B cell (primary cell): ENCODE results near the gene NETO2. TPM values are rescaled to one million over a fixed set of nuclear protein-coding genes. Genes with fewer than 3 reads are reported as not detected.

ENCODE experiments used
- ATAC-seq: fragments of 200-7000 bp; cut with Tn5 transposase; one replicate; pipeline ENCODE4 v1.10.0; 2021; ENCODE audit warnings: low read depth, mild to moderate bottlenecking, moderate number of reproducible peaks, moderate library complexity
- CTCF ChIA-PET: fragments of 350-600 bp; sonication (Branson Sonifier 250); formaldehyde crosslinking; loops from one replicate; lab custom pipeline; 2021; ENCODE audit warnings: antibody characterized with exemption, inconsistent platforms; lab: Charles Lee
- POLR2A ChIA-PET: fragments of 350-600 bp; sonication (Branson Sonifier 250); formaldehyde crosslinking; loops from one replicate; lab custom pipeline; 2021; ENCODE audit warnings: antibody characterized with exemption; lab: Charles Lee
- DNase-seq: peaks from one replicate; pipeline ENCODE4 v3.0.0; 2013
- H2AFZ ChIP-seq: 2 replicates; pipeline ENCODE4 v1.6.1; 2012; ENCODE audit warnings: mild to moderate bottlenecking, low read depth, low read length; ENCODE audit not compliant: insufficient read depth, poor library complexity, severe bottlenecking
- H3K27ac ChIP-seq, 2 donors: 1 replicate in 1 of 2; 2 replicates in 1 of 2; pipeline ENCODE4 v1.5.1; 2012 to 2013; ENCODE audit warnings: low read length in 2 of 2, mild to moderate bottlenecking in 2 of 2, moderate library complexity in 1 of 2
- H3K27me3 ChIP-seq, 4 experiments: fragments of 200-600 bp in 1 of 4; sonication (generic) in 1 of 4; replicated peaks in 1 of 4; 1 replicate in 2 of 4; 2 replicates in 2 of 4; pipeline versions ENCODE4 v1.6.1 to v1.7.0; 2013 to 2016; ENCODE audit warnings: low read length in 3 of 4, mild to moderate bottlenecking in 2 of 4, mixed read lengths in 1 of 4, moderate library complexity in 1 of 4; ENCODE audit not compliant: insufficient read depth in 4 of 4, control insufficient read depth in 3 of 4; ENCODE audit errors: control extremely low read depth in 1 of 4
- H3K36me3 ChIP-seq, 2 experiments: replicated peaks in 1 of 2; 1 replicate in 1 of 2; 2 replicates in 1 of 2; pipeline versions ENCODE4 v1.6.1 to v1.7.1; 2013; ENCODE audit warnings: low read length in 1 of 2; ENCODE audit not compliant: insufficient read depth in 2 of 2, control insufficient read depth in 1 of 2; ENCODE audit errors: control extremely low read depth in 1 of 2, extremely low read depth in 1 of 2
- H3K4me1 ChIP-seq, 2 donors: fragments of 200-600 bp in 1 of 2; sonication (generic) in 1 of 2; 1 replicate in 1 of 2; 2 replicates in 1 of 2; pipeline versions ENCODE4 v1.5.1 to v1.6.1; 2013 to 2017; ENCODE audit warnings: low read length in 2 of 2; ENCODE audit not compliant: control insufficient read depth in 2 of 2, insufficient read depth in 2 of 2
- H3K4me2 ChIP-seq: replicated peaks from 2 replicates; pipeline ENCODE3; 2012; ENCODE audit warnings: mild to moderate bottlenecking, low read depth, low read length; ENCODE audit not compliant: poor library complexity, severe bottlenecking
- H3K4me3 ChIP-seq, 5 experiments: fragments of 200-600 bp in 1 of 5; sonication (generic) in 1 of 5; 1 replicate in 3 of 5; 2 replicates in 2 of 5; pipeline versions ENCODE4 v1.5.1 to v1.7.0; 2011 to 2016; ENCODE audit warnings: low read length in 4 of 5, mild to moderate bottlenecking in 4 of 5, low read depth in 2 of 5, control low read depth in 1 of 5, moderate library complexity in 1 of 5; ENCODE audit not compliant: insufficient read depth in 1 of 5; ENCODE audit errors: control extremely low read depth in 1 of 5, extremely low read depth in 1 of 5
- H3K79me2 ChIP-seq: fragments of 200-600 bp; sonication (generic); one replicate; pipeline ENCODE4 v1.6.0; 2016; ENCODE audit warnings: low read length; ENCODE audit not compliant: control insufficient read depth, insufficient read depth
- H3K9ac ChIP-seq: fragments of 200-600 bp; sonication (generic); 2 replicates; pipeline ENCODE4 v1.6.1; 2017; ENCODE audit warnings: mild to moderate bottlenecking, low read length, moderate library complexity
- H3K9me3 ChIP-seq, 3 donors: one replicate each; pipeline versions ENCODE4 v1.6.1 to v1.7.1; 2013; ENCODE audit warnings: low read length in 2 of 3; ENCODE audit not compliant: control insufficient read depth in 2 of 3, insufficient read depth in 1 of 3; ENCODE audit errors: control extremely low read depth in 1 of 3
- H4K20me1 ChIP-seq: 2 replicates; pipeline ENCODE4 v1.6.0; 2012; ENCODE audit warnings: mild to moderate bottlenecking, low read length; ENCODE audit not compliant: insufficient read depth, control insufficient read depth, poor library complexity, severe bottlenecking
- H3K27ac Mint-ChIP-seq: one replicate; pipeline ENCODE4 v1.8.0; 2021; ENCODE audit warnings: mixed read lengths
- H3K27me3 Mint-ChIP-seq: one replicate; pipeline ENCODE4 v1.8.0; 2021; ENCODE audit warnings: mixed read lengths
- H3K4me1 Mint-ChIP-seq: one replicate; pipeline ENCODE4 v1.8.0; 2021; ENCODE audit warnings: mixed read lengths
- H3K4me3 Mint-ChIP-seq: one replicate; pipeline ENCODE4 v1.8.0; 2021; ENCODE audit warnings: mixed read lengths
- H3K9me3 Mint-ChIP-seq: one replicate; pipeline ENCODE4 v1.8.0; 2022; ENCODE audit warnings: mixed read lengths; ENCODE audit not compliant: insufficient read depth
- EZH2 ChIP-seq: IDR thresholded peaks from 2 replicates; pipeline ENCODE4 v1.6.1; 2012; ENCODE audit warnings: borderline replicate concordance, low read depth, mild to moderate bottlenecking, moderate library complexity, low read length; ENCODE audit not compliant: insufficient read depth, poor library complexity, severe bottlenecking
- WGBS: methylation state at CpG from one replicate; pipeline ENCODE4 v1.1.5; 2013; ENCODE audit warnings: missing lambda C conversion rate; ENCODE audit not compliant: insufficient coverage; 5-methylcytosine and 5-hydroxymethylcytosine counted together
- intact Hi-C: fragments of 100-400 bp; cut with micrococcal nuclease; formaldehyde crosslinking; loops from one replicate; pipeline ENCODE4 v1.10.0; 2022
- polyA plus RNA-seq: library from polyadenylated mRNA; depleted of rRNA; stranded (reverse); fragments of >200 nt; gene quantifications from 2 replicates; pipeline ENCODE4 v1.2.3, GENCODE V29; 2012
- total RNA-seq, 2 donors: library from RNA; stranded (reverse); fragments of 120-200 nt in 1 of 2; gene quantifications; 1 replicate in 1 of 2; 2 replicates in 1 of 2; pipeline versions ENCODE4 v1.2.3 to v1.2.4, GENCODE V29; 2013 to 2022
- TF ChIP-seq, protein P1 (sequence below): fragments of 200-600 bp; IDR thresholded peaks from one replicate; pipeline ENCODE4 v1.8.0; 2022; ENCODE audit warnings: antibody characterized with exemption, mild to moderate bottlenecking

The NETO2 gene
- total and polyA plus RNA-seq, 2 donors (not counting 1 experiment from before 2014, with no cell fraction given), result 1.9 to 4.2 TPM

DNA sequence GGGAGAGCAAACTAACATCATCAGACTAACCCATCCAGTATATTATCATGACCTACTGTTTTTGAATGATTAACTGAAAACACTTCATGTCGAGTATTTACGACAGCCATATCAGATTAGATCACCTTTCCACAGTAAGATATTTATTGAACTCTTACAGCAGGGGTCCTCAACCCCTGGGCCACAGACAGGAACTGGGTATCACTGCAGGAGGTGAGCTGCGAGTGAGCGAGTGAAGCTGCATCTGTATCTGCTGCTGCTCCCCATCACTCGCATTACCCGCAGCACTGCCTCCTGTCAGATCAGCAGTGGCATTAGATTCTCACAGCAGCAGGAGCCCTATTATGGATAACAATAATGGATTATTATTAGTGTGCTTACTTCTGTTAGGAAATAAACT is 59.5 kb downstream of the NETO2 start:
- ChIA-PET POLR2A (no interaction called here), CTCF (no interaction called here)
- 100% methylated on average over 4 of the region's 6 CpGs for WGBS
- Mint-ChIP-seq H3K4me1 (no peaks in the 10 kb centered on the region), H3K4me3 (no peak overlapping the region), H3K9me3 (no peaks in the 10 kb centered on the region), H3K27me3 (no peaks in the 10 kb centered on the region), H3K27ac (no peak overlapping the region)
- no peak overlapping the region for H3K27ac ChIP-seq
- no peak overlapping the region for H2AFZ ChIP-seq
- no peaks in the 10 kb centered on the region for H3K27me3 ChIP-seq
- H3K4me1 ChIP-seq, result no peaks in the 10 kb centered on the region
- ATAC-seq (no peak), DNase-seq (no peak)
- no peaks in the 10 kb centered on the region for H3K79me2 ChIP-seq
- H3K4me2 ChIP-seq, result no peak overlapping the region
- no peaks in the 10 kb centered on the region for H4K20me1 ChIP-seq
- no peak overlapping the region for H3K4me3 ChIP-seq
- no peaks in the 10 kb centered on the region for H3K36me3 ChIP-seq
- intact Hi-C loops, result no loop called here
- TF ChIP-seq, protein P1, sequence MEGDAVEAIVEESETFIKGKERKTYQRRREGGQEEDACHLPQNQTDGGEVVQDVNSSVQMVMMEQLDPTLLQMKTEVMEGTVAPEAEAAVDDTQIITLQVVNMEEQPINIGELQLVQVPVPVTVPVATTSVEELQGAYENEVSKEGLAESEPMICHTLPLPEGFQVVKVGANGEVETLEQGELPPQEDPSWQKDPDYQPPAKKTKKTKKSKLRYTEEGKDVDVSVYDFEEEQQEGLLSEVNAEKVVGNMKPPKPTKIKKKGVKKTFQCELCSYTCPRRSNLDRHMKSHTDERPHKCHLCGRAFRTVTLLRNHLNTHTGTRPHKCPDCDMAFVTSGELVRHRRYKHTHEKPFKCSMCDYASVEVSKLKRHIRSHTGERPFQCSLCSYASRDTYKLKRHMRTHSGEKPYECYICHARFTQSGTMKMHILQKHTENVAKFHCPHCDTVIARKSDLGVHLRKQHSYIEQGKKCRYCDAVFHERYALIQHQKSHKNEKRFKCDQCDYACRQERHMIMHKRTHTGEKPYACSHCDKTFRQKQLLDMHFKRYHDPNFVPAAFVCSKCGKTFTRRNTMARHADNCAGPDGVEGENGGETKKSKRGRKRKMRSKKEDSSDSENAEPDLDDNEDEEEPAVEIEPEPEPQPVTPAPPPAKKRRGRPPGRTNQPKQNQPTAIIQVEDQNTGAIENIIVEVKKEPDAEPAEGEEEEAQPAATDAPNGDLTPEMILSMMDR, result no peak
- no peak for TF ChIP-seq EZH2
- no peaks in the 10 kb centered on the region for H3K9me3 ChIP-seq
- H3K9ac ChIP-seq, result no peak overlapping the region

DNA sequence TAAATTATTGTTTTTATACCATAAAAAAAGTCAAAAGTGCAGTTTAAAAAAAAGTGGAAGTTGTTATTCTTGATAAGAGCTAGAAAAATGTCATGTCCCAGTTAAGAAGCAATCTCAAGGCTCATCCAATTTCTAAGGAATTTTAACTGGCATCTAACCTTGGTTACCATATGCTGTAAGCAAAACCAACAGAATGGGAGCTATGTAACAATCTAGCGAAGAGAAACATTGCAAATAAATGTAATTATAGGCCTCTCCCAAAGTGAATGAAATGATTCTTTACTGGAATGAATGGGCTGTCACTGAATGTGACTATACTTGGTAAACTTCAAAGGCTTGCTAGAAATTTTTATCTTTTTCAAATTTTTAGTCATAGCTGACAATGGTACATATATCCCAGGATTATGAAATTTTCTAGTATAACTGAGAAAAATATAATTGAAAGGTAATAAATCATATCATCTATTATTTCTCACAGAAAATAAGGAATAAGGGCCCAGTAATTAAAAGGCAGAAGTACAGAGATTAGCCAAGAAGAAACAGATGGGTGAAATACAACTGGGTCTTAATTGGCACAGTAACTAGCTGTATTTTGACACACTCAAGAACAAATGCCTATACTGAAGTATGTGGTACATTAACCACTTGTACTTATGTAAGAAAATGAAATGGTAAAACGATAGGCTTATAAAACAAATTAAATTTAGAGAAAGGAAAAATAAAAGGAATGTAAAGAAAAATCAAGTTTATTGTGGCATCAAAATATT is 61.5 kb downstream of the NETO2 start:
- Mint-ChIP-seq H3K4me1 (no peaks in the 10 kb centered on the region), H3K4me3 (no peak overlapping the region), H3K27ac (no peak overlapping the region), H3K27me3 (no peaks in the 10 kb centered on the region), H3K9me3 (no peaks in the 10 kb centered on the region)
- Histone ChIP-seq H3K9ac (no peak overlapping the region), H3K4me3 (no peak overlapping the region), H3K27ac (no peak overlapping the region), H3K27me3 (no peaks in the 10 kb centered on the region), H3K79me2 (no peaks in the 10 kb centered on the region), H4K20me1 (no peaks in the 10 kb centered on the region), H2AFZ (no peak overlapping the region), H3K9me3 (no peaks in the 10 kb centered on the region), H3K4me2 (no peak overlapping the region), H3K36me3 (no peaks in the 10 kb centered on the region), H3K4me1 (no peaks in the 10 kb centered on the region)
- ChIA-PET CTCF (no interaction called here), POLR2A (interaction anchor here (0.6 kb wide), 1 partner anchor 28 kb away, joined by 10 read pairs; no protein-coding TSS in a partner anchor)
- intact Hi-C loops, result no loop called here
- ATAC-seq, result no peak
- DNase-seq, result no peak
- WGBS, result no CpG with 5 or more reads among the region's 2 CpGs
- TF ChIP-seq, protein P1, result no peak
- no peak for TF ChIP-seq EZH2
